T47D (cell line): ENCODE data around the gene WT1.
A peak's percentile ranks its signal among the peaks of the same experiment; 100 is the strongest.
"Not testable (repeated sequence)": the region's sequence is repeated elsewhere in the genome, so short reads cannot be mapped to it uniquely, and the experiment has no call there.

Source experiments
- DNase-seq, 2 experiments: peaks; one replicate each; pipeline versions ENCODE4 v3.0.0 to v3.0.0-alpha.2; 2011 to 2012; ENCODE audit warnings: low read depth in 1 of 2, low spot score in 1 of 2
- JUND ChIP-seq: IDR thresholded peaks from 2 replicates; pipeline ENCODE4 v1.6.1; 2012; ENCODE audit warnings: low read depth
- in situ Hi-C: cut with HindIII; loops from 2 replicates; pipeline ENCODE4 v1.10.0; 2016; ENCODE audit warnings: low sequenced_read_pairs, low pct_unique_long_range_greater_than_20kb

Gene WT1

DNA sequence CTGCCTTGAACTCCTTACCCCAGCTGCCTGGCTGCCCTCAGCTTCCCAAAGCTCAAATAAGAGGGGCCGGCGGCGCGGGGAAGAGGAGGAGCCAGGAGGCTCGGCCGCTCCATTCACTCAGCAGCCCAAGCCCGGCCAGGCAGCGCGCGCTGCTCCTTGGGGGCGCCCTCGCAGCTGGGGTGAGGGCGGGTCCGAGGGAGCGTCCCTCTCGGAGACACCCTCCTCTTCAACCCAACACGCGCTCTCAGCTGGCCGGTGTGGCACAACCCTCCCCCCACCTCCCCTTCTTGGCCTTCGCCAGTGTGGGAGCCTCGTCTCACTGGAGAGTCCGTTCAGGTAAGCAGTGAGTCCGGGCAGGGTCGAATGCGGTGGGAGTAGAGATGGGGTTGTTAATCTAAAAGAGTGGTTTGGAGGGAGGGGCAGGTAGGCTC lies at the start of gene WT1:
Gene WT1, minus strand, starts transcription at position 29 of the 431 bp plus-strand sequence.
- in situ Hi-C loops: no loop called here
- DNase-seq: peak in 1 of 2 experiments; percentile 72

DNA sequence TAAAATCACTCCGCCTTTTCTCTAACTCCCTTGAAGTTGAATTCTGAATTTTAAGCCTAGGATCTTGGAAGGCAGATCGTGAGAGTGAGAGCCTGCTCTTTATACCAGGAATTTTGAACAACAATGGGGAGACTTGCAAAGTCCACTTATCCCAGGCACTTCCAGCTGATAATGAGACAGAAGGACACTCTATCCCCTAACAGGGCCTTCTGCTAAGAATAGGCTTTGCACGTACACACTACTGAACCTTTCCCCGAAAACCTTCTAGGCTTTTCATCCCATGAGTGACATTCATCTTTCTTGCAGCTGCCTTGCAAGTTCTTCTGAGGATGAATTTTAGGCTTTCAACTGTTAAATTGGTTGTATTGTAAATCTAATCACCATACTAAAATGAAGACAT lies 44.0 kb upstream of the WT1 start:
- DNase-seq: no peak
- no peak for TF ChIP-seq JUND
- in situ Hi-C loops: no loop called here

More for the DNA sequence above, at the start of gene WT1:
- no peak for TF ChIP-seq JUND

DNA sequence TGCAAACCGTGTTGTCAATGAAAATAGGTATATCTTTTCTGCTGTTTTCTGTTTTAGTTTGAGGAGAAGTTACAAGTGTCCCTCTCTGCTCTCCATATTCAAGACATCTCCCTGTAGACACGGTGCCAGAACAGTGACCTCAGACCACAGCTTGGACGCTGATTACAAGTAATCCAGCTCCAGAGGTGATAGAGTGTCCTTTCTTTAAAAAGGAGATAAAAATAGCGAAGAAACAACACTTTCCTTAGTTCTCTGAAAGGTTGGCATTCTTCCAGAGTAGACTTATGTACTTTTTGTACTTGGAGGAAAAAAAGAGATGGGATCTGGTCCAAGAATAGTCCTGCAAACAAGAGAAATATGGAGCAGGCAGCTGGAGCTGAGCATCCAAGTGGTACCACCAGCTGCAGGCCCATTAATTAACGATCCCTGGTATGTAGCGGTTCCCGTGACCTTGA lies 43.0 kb upstream of the WT1 start:
- peak in 1 of 2 experiments; percentile 52 for DNase-seq
- TF ChIP-seq JUND: no peak
- in situ Hi-C loops: no loop called here

DNA sequence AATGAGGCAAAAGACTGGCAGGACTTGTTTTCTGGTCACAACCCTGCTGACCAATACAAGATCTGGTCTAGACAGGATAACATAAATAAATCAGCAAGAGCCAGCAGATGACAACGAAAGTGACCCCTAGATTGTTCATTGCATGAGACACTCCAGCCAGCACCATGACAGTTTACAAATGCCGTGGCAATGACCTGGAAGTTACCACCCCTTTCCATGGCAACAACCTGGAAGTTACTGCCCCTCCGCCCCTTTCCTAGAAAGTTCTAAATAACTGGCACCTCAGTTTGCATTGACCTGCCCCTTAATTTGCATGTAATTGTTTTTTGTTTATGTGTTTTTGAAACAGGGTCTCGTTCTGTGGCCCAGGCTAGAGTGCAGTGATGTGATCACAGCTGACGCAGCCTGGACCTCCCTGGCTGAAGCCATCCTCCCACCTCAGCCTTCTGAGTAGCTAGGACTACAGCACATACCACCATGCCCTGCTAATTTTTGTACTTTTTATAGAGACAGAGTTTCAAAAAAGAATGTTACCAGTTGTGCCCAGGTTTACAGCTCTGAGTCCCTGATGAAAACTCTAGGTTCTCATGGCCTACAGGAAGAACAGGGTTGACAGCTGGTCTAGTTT lies 38.1 kb upstream of the WT1 start:
- no peak for TF ChIP-seq JUND
- no peak for DNase-seq
- in situ Hi-C loops: no loop called here

DNA sequence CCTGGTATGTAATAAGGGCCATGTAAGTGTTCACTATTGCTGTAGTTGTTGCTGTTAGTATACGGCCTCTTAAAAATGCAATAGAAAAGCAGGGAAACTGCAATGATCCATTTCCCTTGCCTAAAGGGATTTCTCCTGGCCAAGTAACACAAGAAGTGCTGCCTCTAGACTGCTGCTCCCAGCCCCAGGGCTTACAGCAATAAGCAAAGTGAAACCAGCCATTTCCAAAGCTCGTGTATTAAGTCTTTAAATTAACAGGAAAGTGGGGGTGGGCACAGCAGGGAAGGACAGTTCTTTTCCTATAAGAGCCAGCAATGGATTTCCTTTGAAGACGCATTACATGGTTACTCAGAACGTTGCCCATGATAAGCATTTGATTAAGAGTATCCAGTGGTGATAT lies 36.9 kb upstream of the WT1 start:
- in situ Hi-C loops: no loop called here
- DNase-seq: no peak
- no peak for TF ChIP-seq JUND

DNA sequence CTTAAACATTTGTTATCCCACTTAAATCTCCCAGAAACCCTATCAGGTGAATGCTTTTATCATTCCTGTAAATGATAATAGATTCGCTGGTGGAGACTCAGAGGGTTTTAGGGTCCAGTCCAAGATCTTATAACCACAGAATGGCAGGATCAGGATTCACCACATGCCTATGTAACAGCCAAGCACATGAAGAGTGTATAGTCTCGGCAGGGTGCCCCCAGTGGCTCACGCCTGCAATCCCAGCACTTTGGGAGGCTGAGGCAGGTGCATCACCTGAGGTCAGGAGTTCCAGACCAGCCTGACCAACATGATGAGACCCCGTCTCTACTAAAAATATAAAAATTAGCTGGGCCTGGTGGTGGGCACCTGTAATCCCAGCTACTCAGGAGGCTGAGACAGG lies 36.2 kb upstream of the WT1 start:
- in situ Hi-C loops: not testable (repeated sequence)

DNA sequence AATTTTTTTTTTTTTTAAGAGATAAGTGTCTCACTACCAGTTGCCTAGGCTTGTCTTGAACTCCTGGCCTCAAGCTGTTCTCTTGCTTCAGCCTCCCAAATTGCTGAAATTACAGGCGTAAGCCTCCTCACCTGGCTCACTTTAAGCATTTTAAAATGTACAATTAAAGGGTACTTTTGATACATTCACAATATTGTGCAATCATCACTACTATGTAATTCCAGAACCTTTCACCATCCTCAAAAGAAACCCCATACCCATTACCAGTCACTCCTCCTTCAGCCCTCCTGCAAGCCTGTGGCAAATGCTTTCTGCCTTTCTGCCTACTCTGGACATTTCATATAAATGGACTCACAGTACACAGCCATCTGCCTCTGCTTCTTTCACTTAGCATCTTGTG lies 34.5 kb upstream of the WT1 start:
- DNase-seq: no peak
- in situ Hi-C loops: no loop called here
- TF ChIP-seq JUND: no peak

More for the DNA sequence above, 36.2 kb upstream of the WT1 start:
- DNase-seq: not testable (repeated sequence)

DNA sequence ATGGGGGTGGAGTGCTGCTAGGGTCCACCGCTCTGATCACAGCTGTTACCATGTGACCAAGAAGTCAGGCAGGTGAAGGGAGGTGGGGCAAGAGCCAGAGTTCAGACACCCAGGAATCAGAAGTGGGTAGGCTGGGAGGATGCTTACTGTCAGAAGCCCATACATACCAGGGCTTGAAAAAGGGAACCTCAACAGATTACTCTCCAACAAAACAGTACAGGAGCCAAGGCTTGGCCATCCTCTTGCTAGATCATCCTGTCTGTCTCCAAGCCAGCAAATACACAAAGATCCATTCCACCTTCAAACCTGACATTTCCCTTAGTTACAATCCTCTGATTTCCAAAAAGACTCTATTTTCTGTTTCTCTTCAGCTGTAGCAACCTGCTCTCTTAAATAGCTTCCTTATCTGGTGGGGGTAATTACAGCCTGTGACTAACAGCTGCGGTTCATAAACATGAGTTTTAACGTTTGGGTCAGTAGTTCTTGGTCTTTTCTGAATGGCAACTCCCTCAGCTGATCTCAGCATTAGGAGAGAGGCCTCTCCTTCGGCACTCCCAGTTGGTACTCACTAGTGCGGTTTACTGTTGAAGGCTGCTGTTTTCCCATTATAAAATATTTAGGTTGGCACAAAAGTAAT lies 31.1 kb upstream of the WT1 start:
- TF ChIP-seq JUND: no peak
- DNase-seq: no peak
- in situ Hi-C loops: no loop called here

DNA sequence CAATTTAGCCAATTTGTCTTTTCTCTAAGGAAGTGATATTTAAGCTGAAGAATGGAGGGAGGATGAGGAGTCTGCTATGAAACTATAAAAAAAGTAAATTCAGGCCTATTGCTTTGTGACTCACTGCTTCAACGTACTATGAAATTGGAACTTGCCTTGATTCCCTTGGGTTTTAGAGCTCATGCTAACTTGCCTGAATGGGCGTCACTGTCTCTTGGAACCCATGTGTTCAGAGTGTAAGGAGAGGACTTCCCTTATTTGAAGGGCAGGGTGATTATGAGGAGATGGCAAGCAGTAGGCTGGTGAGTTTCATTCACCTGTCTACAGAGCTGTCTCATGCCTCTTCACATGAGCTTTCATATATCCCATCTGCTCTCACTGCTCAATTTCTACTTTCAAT lies 28.7 kb upstream of the WT1 start:
- no peak for DNase-seq
- in situ Hi-C loops: no loop called here
- TF ChIP-seq JUND: no peak

DNA sequence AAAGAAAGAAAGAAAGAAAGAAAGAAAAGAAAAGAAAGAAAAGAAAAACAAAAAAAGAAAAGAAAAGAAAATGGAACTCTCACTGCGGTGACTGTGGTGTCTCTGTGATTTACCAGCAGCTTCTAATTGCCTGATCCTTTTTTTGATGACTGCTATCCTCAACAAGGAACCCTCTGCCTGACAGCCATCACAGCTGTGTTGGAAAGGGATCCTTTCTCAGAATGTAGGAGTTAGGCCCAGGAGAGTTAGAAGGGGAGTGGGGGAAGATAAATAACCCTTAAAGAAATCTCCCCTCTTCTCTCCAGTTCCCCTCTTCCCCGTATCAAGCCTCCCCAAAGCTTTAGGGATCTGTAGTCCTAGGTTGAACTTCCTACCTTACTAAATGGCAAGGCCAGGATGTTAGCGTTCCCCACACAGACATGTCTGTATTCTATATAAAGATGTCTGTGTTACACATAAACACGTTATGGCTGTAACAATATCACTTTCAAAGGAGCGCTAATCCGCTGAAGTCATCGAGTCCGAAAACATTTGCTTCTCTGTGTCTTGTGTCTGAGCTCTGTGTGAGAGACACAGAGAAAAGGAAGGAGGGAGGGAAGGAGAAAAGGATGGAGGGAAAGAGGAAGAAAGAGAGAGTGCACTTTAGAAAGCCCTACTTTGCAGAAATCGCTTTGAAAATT lies 26.8 kb upstream of the WT1 start:
- in situ Hi-C loops: no loop called here
- TF ChIP-seq JUND: no peak
- no peak for DNase-seq

DNA sequence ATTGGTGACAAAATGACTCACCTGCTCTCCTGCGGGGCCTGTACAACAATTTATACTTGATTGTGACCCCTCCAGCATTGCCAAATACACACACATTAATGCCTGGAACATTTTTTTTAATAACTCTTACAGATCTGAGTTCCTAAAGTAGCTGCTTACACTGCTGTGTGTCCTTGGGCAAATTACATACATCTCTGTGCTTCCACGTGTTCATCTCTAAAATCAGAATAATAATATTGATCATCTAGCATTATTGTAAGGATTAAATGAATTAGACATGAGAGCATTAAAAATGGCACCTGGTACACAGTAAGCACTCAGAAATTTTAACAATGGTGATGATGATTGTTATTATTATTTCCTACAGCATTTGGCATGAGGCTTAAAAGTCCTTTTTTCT lies 21.5 kb upstream of the WT1 start:
- in situ Hi-C loops: no loop called here
- TF ChIP-seq JUND: no peak
- DNase-seq: no peak

DNA sequence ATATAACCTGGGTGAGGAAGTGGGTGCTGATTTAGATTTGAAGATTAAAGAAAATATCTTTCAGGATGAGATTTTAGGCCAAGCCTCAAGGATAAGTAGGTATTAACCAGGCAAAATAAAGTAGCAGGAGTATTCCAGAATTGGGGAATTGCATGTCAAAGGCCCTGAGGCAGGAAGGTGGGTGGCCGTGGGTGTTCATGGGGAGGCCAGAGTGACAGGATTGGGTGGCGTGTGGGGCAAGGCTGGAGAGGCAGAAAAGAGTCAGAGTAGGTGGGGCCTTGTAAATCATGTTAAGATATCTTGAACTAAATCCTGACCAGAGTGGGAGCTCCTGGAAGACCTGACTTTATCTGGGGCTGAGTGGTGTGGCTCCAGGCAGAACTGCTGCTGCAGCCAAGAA lies 19.7 kb upstream of the WT1 start:
- DNase-seq: no peak
- no peak for TF ChIP-seq JUND
- in situ Hi-C loops: no loop called here

DNA sequence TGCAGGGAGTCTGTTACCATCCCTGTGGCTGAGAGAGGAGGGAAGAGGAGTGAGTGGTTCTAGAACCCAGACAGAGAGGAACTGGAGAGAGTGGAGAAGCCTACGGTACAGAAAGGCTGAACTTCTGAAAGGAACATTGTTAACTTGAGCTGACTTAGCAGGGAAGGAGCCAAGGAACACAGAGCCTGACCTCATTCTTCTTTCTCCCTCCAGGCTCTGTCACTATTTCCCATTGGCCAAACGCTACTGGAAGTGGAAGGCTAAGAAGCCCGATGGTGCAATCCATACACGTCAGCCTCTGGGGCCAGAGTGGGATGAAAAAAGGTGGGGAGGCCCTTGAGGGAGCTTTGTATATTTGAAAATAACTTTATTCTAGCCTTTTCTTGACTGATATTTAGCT lies 16.5 kb upstream of the WT1 start:
- in situ Hi-C loops: no loop called here
- no peak for TF ChIP-seq JUND
- DNase-seq: peak in 1 of 2 experiments; percentile 49

DNA sequence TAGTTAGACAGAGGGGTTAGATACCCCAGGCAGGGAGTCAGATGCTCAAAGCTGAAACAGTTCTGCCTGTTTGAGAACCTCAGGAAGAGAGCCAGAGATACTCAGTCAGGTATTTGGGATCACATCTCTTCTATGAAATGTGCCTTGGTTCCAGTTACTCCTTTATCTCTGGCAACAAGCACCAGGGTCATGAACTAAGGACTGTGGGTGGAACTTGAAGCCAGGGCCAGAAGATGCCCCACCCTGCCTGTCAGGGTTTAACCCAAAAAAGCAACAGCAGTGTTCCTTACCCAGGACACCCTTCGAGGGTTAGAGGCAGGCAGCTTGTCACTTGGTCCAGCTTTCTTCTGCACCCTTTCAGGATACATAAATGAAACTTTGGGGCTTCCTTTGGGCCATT lies 15.0 kb upstream of the WT1 start:
- no peak for TF ChIP-seq JUND
- in situ Hi-C loops: no loop called here
- DNase-seq: no peak
